ENCODE measurements around the gene CFAP61.

GRCh38 chr20:20012541-20012940 lies 39.8 kb upstream of the CFAP61 start:
- TF ChIP-seq GATA2 (CRISPR knock-in tag; IDR thresholded peaks at IDR 0.05): no peak
- TF ChIP-seq, protein P1, sequence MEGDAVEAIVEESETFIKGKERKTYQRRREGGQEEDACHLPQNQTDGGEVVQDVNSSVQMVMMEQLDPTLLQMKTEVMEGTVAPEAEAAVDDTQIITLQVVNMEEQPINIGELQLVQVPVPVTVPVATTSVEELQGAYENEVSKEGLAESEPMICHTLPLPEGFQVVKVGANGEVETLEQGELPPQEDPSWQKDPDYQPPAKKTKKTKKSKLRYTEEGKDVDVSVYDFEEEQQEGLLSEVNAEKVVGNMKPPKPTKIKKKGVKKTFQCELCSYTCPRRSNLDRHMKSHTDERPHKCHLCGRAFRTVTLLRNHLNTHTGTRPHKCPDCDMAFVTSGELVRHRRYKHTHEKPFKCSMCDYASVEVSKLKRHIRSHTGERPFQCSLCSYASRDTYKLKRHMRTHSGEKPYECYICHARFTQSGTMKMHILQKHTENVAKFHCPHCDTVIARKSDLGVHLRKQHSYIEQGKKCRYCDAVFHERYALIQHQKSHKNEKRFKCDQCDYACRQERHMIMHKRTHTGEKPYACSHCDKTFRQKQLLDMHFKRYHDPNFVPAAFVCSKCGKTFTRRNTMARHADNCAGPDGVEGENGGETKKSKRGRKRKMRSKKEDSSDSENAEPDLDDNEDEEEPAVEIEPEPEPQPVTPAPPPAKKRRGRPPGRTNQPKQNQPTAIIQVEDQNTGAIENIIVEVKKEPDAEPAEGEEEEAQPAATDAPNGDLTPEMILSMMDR (IDR thresholded peaks at IDR 0.05): no peak
- TF ChIP-seq SIN3A (IDR thresholded peaks at IDR 0.05; ENCODE audit: borderline replicate concordance, low read depth, low read length): no peak
- TF ChIP-seq, protein P2, sequence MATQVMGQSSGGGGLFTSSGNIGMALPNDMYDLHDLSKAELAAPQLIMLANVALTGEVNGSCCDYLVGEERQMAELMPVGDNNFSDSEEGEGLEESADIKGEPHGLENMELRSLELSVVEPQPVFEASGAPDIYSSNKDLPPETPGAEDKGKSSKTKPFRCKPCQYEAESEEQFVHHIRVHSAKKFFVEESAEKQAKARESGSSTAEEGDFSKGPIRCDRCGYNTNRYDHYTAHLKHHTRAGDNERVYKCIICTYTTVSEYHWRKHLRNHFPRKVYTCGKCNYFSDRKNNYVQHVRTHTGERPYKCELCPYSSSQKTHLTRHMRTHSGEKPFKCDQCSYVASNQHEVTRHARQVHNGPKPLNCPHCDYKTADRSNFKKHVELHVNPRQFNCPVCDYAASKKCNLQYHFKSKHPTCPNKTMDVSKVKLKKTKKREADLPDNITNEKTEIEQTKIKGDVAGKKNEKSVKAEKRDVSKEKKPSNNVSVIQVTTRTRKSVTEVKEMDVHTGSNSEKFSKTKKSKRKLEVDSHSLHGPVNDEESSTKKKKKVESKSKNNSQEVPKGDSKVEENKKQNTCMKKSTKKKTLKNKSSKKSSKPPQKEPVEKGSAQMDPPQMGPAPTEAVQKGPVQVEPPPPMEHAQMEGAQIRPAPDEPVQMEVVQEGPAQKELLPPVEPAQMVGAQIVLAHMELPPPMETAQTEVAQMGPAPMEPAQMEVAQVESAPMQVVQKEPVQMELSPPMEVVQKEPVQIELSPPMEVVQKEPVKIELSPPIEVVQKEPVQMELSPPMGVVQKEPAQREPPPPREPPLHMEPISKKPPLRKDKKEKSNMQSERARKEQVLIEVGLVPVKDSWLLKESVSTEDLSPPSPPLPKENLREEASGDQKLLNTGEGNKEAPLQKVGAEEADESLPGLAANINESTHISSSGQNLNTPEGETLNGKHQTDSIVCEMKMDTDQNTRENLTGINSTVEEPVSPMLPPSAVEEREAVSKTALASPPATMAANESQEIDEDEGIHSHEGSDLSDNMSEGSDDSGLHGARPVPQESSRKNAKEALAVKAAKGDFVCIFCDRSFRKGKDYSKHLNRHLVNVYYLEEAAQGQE (IDR thresholded peaks at IDR 0.05; ENCODE audit: low read depth, low read length): no peak
- TF ChIP-seq NFIC (IDR thresholded peaks at IDR 0.05; ENCODE audit: borderline replicate concordance): no peak
- no peak for TF ChIP-seq RAD21 (IDR thresholded peaks at IDR 0.05; ENCODE audit: low read length)
- TF ChIP-seq MAX (IDR thresholded peaks at IDR 0.05; ENCODE audit: low read depth): no peak
- TF ChIP-seq USF2 (IDR thresholded peaks at IDR 0.05; ENCODE audit: borderline replicate concordance, low read depth, low read length): no peak
- TF ChIP-seq, protein P3, sequence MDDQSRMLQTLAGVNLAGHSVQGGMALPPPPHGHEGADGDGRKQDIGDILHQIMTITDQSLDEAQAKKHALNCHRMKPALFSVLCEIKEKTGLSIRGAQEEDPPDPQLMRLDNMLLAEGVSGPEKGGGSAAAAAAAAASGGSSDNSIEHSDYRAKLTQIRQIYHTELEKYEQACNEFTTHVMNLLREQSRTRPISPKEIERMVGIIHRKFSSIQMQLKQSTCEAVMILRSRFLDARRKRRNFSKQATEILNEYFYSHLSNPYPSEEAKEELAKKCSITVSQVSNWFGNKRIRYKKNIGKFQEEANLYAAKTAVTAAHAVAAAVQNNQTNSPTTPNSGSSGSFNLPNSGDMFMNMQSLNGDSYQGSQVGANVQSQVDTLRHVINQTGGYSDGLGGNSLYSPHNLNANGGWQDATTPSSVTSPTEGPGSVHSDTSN (IDR thresholded peaks at IDR 0.05): no peak
- TF ChIP-seq MXI1 (IDR thresholded peaks at IDR 0.05; ENCODE audit: low read depth, low read length): no peak
- no peak for TF ChIP-seq TCF12 (IDR thresholded peaks at IDR 0.05)
- no peak for TF ChIP-seq JUND (IDR thresholded peaks at IDR 0.05)
